HepG2 (cell line): ENCODE data around the gene FAM20C. TPM values are rescaled to one million over a fixed set of nuclear protein-coding genes. Genes with fewer than 3 reads are reported as not detected.

Experiments
- ATAC-seq: fragments of 200-7000 bp; cut with Tn5 transposase; 3 replicates; pipeline ENCODE4 v1.9.1; 2020; ENCODE audit warnings: mild to moderate bottlenecking, moderate library complexity
- BruUV-seq: library from RNA; stranded (reverse); fragments of 400-500 nt; replicated peaks from 2 replicates; lab custom pipeline; 2021; lab: Mats Ljungman, UMichigan
- CTCF ChIA-PET: fragments of 300-600 bp; formaldehyde crosslinking; extraction: SDS; loops from one replicate; lab custom pipeline; 2021; ENCODE audit warnings: low total read pairs, inconsistent platforms, low intra/inter-chr PET ratio; lab: Yijun Ruan, JAX
- POLR2A ChIA-PET: fragments of 350-600 bp; sonication (Branson Sonifier 250); formaldehyde crosslinking; loops from one replicate; lab custom pipeline; 2020; ENCODE audit warnings: antibody characterized with exemption, inconsistent platforms; lab: Yijun Ruan, JAX
- DNase-seq: peaks from one replicate; pipeline ENCODE4 v3.0.0-alpha.2; 2015; ENCODE audit warnings: low spot score
- FAIRE-seq: peaks from 3 replicates; lab custom pipeline; 2011; peaks lifted over from hg19 to GRCh38; lab: Jason Lieb, UNC
- H2AFZ ChIP-seq: one replicate; pipeline ENCODE4 v1.6.1; 2011; ENCODE audit warnings: low read length, inconsistent platforms
- H3K27ac ChIP-seq: fragments of 300-600 bp; 3 replicates; pipeline ENCODE4 v1.8.0; 2011; ENCODE audit warnings: mixed run types, mild to moderate bottlenecking, mixed read lengths, low read length, inconsistent platforms; ENCODE audit not compliant: insufficient read depth; ENCODE audit errors: extremely low read length
- H3K27me3 ChIP-seq, 2 experiments: fragments of 200-600 bp in 1 of 2; 2 replicates in 1 of 2; 3 replicates in 1 of 2; pipeline versions ENCODE4 v1.6.0 to v1.8.0; 2011; ENCODE audit warnings: low read length in 2 of 2, mild to moderate bottlenecking in 2 of 2, moderate library complexity in 2 of 2, inconsistent platforms in 1 of 2; ENCODE audit not compliant: insufficient read depth in 2 of 2, control insufficient read depth in 1 of 2
- H3K36me3 ChIP-seq, 2 experiments: fragments of 200-600 bp in 1 of 2; replicated peaks in 1 of 2; 2 replicates in 1 of 2; 3 replicates in 1 of 2; pipeline versions ENCODE4 v1.5.1 to v1.8.0; 2011; ENCODE audit warnings: low read length in 2 of 2, inconsistent platforms in 1 of 2; ENCODE audit not compliant: insufficient read depth in 2 of 2, control insufficient read depth in 1 of 2
- H3K4me1 ChIP-seq: 2 replicates; pipeline ENCODE4 v1.5.1; 2012; ENCODE audit warnings: low read length, inconsistent platforms; ENCODE audit not compliant: insufficient read depth
- H3K4me2 ChIP-seq: 2 replicates; pipeline ENCODE4 v1.6.0; 2011; ENCODE audit warnings: low read depth, low read length, inconsistent platforms
- H3K4me3 ChIP-seq, 3 experiments: fragments of 200-600 bp in 1 of 3; sonication (generic), shearing (Covaris generic) in 1 of 3; replicated peaks in 1 of 3; 2 replicates each; pipeline ENCODE4 v1.5.1; 2011 to 2016; ENCODE audit warnings: low read length in 3 of 3, inconsistent platforms in 2 of 3, low read depth in 2 of 3, mild to moderate bottlenecking in 2 of 3, control low read depth in 1 of 3, mixed read lengths in 1 of 3; ENCODE audit not compliant: insufficient read depth in 1 of 3
- H3K79me2 ChIP-seq: one replicate; pipeline ENCODE4 v1.6.1; 2011; ENCODE audit warnings: low read length, inconsistent platforms; ENCODE audit not compliant: insufficient read depth
- H3K9ac ChIP-seq: 2 replicates; pipeline ENCODE4 v1.6.0; 2011; ENCODE audit warnings: mild to moderate bottlenecking, low read depth, low read length, inconsistent platforms; ENCODE audit not compliant: insufficient read depth
- H3K9me3 ChIP-seq: 2 replicates; pipeline ENCODE4 v1.5.1; 2012; ENCODE audit warnings: mild to moderate bottlenecking, low read length
- H4K20me1 ChIP-seq: 2 replicates; pipeline ENCODE4 v1.6.0; 2011; ENCODE audit warnings: inconsistent platforms, mild to moderate bottlenecking, low read length, moderate library complexity; ENCODE audit not compliant: insufficient read depth
- BORCS8-MEF2B ChIP-seq: sonication (generic); formaldehyde crosslinking; IDR thresholded peaks from 2 replicates; pipeline ENCODE4 v1.8.0; 2022; ENCODE audit warnings: mild to moderate bottlenecking, missing genetic modification reagents
- MAFF ChIP-seq: IDR thresholded peaks from 2 replicates; pipeline ENCODE4 v1.6.1; 2011; ENCODE audit warnings: low read depth, low read length, improper control_type of control experiment
- ZNF253 ChIP-seq: sonication (generic); formaldehyde crosslinking; IDR thresholded peaks from 2 replicates; pipeline ENCODE4 v1.8.0; 2022; ENCODE audit warnings: mild to moderate bottlenecking, missing genetic modification reagents, borderline replicate concordance
- ZNF34 ChIP-seq: sonication (generic); formaldehyde crosslinking; IDR thresholded peaks from 2 replicates; pipeline ENCODE4 v1.4.0; 2020; ENCODE audit warnings: mild to moderate bottlenecking, missing genetic modification reagents, borderline replicate concordance
- ZNF605 ChIP-seq: sonication (generic); formaldehyde crosslinking; IDR thresholded peaks from 2 replicates; pipeline ENCODE4 v1.8.0; 2022; ENCODE audit warnings: mild to moderate bottlenecking, missing genetic modification reagents
- WGBS: methylation state at CpG from one replicate; pipeline ENCODE4 v1.1.6; 2017; ENCODE audit warnings: low lambda C conversion rate; 5-methylcytosine and 5-hydroxymethylcytosine counted together
- in situ Hi-C: cut with HindIII; loops from 2 replicates; pipeline ENCODE4 v1.10.0; 2017; ENCODE audit warnings: low pct_unique_long_range_greater_than_20kb; ENCODE audit not compliant: extremely low pct_ligation_motif_present
- intact Hi-C: fragments of 100-400 bp; cut with micrococcal nuclease; formaldehyde crosslinking; loops from one replicate; pipeline ENCODE4 v1.10.0; 2022; ENCODE audit not compliant: unreplicated experiment
- polyA plus RNA-seq, 8 experiments: library from polyadenylated mRNA; depleted of rRNA in 3 of 8; stranded (reverse) in 7 of 8; unstranded in 1 of 8; fragments of >200 nt; fragmentation: Illumina TruSeq in 4 of 8; extraction: Trizol in 4 of 8; gene quantifications; 2 replicates each; pipeline versions ENCODE4 v1.2.1 to v1.2.3, GENCODE V29; 2011 to 2016; ENCODE audit warnings: low read depth in 4 of 8, missing spikeins in 1 of 8, mixed read lengths in 1 of 8; ENCODE audit not compliant: insufficient read depth in 1 of 8
- total RNA-seq, 5 experiments: library from RNA; depleted of rRNA; stranded (reverse); fragments of >200 nt; fragmentation: Illumina TruSeq; extraction: Trizol; gene quantifications; 2 replicates each; pipeline ENCODE4 v1.2.3, GENCODE V29; 2016; ENCODE audit warnings: low read depth in 1 of 5
- TF ChIP-seq, protein P1 (sequence below): sonication (generic); formaldehyde crosslinking; IDR thresholded peaks from 2 replicates; pipeline ENCODE4 v1.5.1; 2020; ENCODE audit warnings: mild to moderate bottlenecking, moderate library complexity, missing genetic modification reagents
- TF ChIP-seq, protein P2 (sequence below): sonication (generic); formaldehyde crosslinking; IDR thresholded peaks from 2 replicates; pipeline ENCODE4 v1.5.0; 2020; ENCODE audit warnings: missing genetic modification reagents, mild to moderate bottlenecking, borderline replicate concordance
- TF ChIP-seq, protein P3 (sequence below): sonication (generic); formaldehyde crosslinking; IDR thresholded peaks from 2 replicates; pipeline ENCODE4 v1.5.1; 2020; ENCODE audit warnings: mild to moderate bottlenecking, missing genetic modification reagents, borderline replicate concordance

Gene FAM20C
- total and polyA plus RNA-seq, 2 of the 13 experiments (the other 11 are each of a cell fraction or from before 2014, with no cell fraction given) = 11.9 to 19.9 TPM

DNA sequence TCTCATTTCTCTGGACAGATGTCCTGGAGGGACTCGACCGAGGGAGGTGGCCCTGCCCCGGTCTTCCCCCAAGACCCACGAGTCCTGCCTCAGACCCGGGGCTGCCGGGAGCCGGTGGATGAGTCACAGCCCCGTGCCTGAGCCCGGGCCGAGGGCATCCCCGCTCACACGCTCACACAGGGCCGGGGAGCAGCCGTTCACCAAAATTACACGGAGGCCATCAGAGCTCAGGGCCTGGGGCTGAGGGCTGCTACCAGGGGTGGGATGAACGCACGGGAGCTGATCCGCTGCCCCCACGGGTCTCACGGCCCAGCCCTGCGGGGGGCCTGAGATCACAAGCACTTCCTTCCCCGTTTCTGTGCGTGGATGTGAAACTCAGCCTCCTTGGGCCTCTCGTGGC, 17.5 kb downstream of the FAM20C start:
- FAIRE-seq (no peak), DNase-seq (no peak), ATAC-seq (no peak)
- no peak overlapping the region for H3K4me2 ChIP-seq
- H3K9ac ChIP-seq = no peak overlapping the region
- TF ChIP-seq ZNF253 (no peak), MAFF (no peak), ZNF34 (CRISPR knock-in tag) (no peak), ZNF605 (CRISPR knock-in tag) (no peak), BORCS8-MEF2B (CRISPR knock-in tag) (no peak)
- TF ChIP-seq, protein P1, sequence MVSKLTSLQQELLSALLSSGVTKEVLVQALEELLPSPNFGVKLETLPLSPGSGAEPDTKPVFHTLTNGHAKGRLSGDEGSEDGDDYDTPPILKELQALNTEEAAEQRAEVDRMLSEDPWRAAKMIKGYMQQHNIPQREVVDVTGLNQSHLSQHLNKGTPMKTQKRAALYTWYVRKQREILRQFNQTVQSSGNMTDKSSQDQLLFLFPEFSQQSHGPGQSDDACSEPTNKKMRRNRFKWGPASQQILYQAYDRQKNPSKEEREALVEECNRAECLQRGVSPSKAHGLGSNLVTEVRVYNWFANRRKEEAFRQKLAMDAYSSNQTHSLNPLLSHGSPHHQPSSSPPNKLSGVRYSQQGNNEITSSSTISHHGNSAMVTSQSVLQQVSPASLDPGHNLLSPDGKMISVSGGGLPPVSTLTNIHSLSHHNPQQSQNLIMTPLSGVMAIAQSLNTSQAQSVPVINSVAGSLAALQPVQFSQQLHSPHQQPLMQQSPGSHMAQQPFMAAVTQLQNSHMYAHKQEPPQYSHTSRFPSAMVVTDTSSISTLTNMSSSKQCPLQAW = no peak
- TF ChIP-seq, protein P2, sequence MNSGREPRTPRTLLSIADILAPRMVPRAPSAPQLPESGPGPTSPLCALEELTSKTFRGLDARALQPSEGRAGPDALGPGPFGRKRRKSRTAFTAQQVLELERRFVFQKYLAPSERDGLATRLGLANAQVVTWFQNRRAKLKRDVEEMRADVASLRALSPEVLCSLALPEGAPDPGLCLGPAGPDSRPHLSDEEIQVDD (CRISPR knock-in tag) = no peak
- TF ChIP-seq, protein P3, sequence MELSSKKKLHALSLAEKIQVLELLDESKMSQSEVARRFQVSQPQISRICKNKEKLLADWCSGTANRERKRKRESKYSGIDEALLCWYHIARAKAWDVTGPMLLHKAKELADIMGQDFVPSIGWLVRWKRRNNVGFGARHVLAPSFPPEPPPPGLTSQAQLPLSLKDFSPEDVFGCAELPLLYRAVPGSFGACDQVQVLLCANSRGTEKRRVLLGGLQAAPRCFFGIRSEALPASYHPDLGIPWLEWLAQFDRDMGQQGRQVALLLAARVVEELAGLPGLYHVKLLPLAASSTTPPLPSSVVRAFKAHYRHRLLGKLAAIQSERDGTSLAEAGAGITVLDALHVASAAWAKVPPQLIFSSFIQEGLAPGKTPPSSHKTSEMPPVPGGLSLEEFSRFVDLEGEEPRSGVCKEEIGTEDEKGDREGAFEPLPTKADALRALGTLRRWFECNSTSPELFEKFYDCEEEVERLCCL (CRISPR knock-in tag) = no peak
- H3K79me2 ChIP-seq = peaks cover 14% of the 10 kb centered on the region
- peaks cover 8% of the 10 kb centered on the region for H3K4me1 ChIP-seq
- no peaks in the 10 kb centered on the region for H3K9me3 ChIP-seq
- ChIA-PET POLR2A (interaction anchor here (1.0 kb wide), 1 partner anchor 15 kb away, joined by 3 read pairs; no protein-coding TSS in a partner anchor), CTCF (no interaction called here)
- over 99% methylated on average over 15 of the region's 24 CpGs for WGBS
- H3K36me3 ChIP-seq = peaks cover 17 to 50% of the 10 kb centered on the region in 2 experiments
- H4K20me1 ChIP-seq = peaks cover 6% of the 10 kb centered on the region; the same call in 1 of the 2 replicates
- intact Hi-C loops (no loop called here), in situ Hi-C loops (no loop called here)
- no peak overlapping the region for H3K27ac ChIP-seq
- H2AFZ ChIP-seq = no peak overlapping the region
- H3K27me3 ChIP-seq = no peaks in the 10 kb centered on the region
- no peak overlapping the region for H3K4me3 ChIP-seq
- no TSS peak for BruUV-seq
